ENCODE data around the gene EDEM3. TPM values are rescaled to one million over a fixed set of nuclear protein-coding genes. Genes with fewer than 3 reads are reported as not detected.

The EDEM3 gene
- total RNA-seq, 3 donors from 2014 or later: 32.1 to 66.3 (median 66.0) TPM

DNA sequence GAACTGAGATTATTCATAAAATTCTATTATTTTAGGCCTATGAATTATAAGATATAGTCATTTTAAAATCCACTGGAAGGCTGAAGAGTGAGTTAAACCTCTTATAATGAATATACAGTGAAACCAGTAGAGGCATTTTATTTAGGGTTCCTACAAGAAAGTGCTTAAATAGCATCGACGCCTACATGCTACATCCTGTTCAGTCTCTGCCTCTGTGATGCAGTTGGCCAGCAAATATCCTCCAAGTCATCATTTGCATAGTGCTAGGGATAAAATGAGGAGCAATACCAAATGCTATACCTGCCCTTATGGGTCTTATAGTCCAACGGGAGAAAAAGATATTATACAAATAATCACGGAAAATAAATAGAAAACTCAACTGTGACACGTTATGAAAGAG, 59.6 kb downstream of the EDEM3 start:
- intact Hi-C loops (cut with DNase I, micrococcal nuclease): loop anchor here in 1 of 2 donors (10.0 kb wide), 1 partner anchor 620 kb away; no protein-coding TSS in a partner anchor
- no peak for ATAC-seq
- DNase-seq: no peak
- TF ChIP-seq, protein P1, sequence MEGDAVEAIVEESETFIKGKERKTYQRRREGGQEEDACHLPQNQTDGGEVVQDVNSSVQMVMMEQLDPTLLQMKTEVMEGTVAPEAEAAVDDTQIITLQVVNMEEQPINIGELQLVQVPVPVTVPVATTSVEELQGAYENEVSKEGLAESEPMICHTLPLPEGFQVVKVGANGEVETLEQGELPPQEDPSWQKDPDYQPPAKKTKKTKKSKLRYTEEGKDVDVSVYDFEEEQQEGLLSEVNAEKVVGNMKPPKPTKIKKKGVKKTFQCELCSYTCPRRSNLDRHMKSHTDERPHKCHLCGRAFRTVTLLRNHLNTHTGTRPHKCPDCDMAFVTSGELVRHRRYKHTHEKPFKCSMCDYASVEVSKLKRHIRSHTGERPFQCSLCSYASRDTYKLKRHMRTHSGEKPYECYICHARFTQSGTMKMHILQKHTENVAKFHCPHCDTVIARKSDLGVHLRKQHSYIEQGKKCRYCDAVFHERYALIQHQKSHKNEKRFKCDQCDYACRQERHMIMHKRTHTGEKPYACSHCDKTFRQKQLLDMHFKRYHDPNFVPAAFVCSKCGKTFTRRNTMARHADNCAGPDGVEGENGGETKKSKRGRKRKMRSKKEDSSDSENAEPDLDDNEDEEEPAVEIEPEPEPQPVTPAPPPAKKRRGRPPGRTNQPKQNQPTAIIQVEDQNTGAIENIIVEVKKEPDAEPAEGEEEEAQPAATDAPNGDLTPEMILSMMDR (IDR thresholded peaks at IDR 0.05): no peak
- no peak overlapping the region for H3K4me3 ChIP-seq
- no peaks in the 10 kb centered on the region for H3K4me1 ChIP-seq (ENCODE audit: low read depth)
- H3K36me3 ChIP-seq (ENCODE audit: low read depth): no peaks in the 10 kb centered on the region
- no peaks in the 10 kb centered on the region for H3K9me3 ChIP-seq

DNA sequence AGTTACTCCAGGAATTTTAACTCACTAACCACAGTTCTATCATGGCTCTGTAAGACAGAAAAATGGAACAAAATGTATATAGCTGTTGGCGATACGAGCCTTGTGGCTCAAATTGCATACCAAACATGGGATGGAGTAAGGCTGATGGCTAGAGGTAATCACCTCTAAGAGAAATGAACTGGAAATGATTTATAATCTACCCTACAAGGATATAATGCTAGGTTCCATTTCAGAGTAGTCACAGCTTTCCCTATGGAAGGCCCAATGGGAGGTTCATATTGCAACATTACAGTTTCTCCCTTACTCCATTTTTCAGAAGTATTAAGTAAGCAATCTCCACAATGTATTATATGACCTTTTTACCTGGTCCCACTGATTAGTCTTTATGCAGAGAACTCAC, 61.6 kb downstream of the EDEM3 start:
- intact Hi-C loops (cut with DNase I, micrococcal nuclease): loop anchor here in 1 of 2 donors (10.0 kb wide), 1 partner anchor 618 kb away; no protein-coding TSS in a partner anchor
- Histone ChIP-seq H3K36me3 (ENCODE audit: low read depth) (no peaks in the 10 kb centered on the region), H3K4me3 (no peak overlapping the region), H3K4me1 (ENCODE audit: low read depth) (no peaks in the 10 kb centered on the region), H3K9me3 (no peaks in the 10 kb centered on the region)
- DNase-seq: no peak
- no peak for ATAC-seq
- TF ChIP-seq, protein P1 (IDR thresholded peaks at IDR 0.05): no peak

DNA sequence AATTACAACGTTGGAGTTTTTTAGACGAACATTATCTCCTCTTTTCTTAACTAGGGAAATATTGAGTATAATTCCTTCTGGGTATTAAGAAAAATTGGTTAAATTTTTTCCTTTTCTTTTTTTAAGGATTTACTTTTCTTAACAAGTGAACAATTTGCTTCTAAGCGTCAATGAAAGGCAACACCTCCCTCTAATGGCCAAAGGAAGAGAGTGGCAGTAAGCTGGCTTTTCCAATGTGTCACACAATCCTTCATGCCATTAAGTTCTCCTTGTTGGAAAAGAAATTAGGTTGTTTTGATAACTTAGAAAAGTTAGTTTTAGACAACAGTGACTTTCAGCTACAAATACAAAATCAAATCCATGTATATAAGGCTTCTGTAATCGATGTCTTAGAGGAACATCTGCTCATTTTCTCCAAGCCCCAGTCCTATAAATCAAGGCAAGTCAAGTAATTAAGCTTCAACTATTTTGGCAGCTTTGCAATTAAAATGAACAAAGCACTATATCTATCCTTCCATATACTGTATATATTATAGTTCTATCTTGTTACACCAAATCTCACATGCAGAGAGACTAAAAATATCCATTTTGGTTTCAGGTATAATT, 62.8 kb downstream of the EDEM3 start:
- DNase-seq (peak in 1 of 3 donors; percentile 38), ATAC-seq (no peak)
- TF ChIP-seq, protein P1 (IDR thresholded peaks at IDR 0.05): peak; percentile 40
- no peaks in the 10 kb centered on the region for H3K9me3 ChIP-seq
- no peaks in the 10 kb centered on the region for H3K4me1 ChIP-seq (ENCODE audit: low read depth)
- intact Hi-C loops (cut with DNase I, micrococcal nuclease): loop anchor here in 1 of 2 donors (10.0 kb wide), 1 partner anchor 617 kb away; no protein-coding TSS in a partner anchor
- H3K36me3 ChIP-seq (ENCODE audit: low read depth): no peaks in the 10 kb centered on the region
- H3K4me3 ChIP-seq: no peak overlapping the region

DNA sequence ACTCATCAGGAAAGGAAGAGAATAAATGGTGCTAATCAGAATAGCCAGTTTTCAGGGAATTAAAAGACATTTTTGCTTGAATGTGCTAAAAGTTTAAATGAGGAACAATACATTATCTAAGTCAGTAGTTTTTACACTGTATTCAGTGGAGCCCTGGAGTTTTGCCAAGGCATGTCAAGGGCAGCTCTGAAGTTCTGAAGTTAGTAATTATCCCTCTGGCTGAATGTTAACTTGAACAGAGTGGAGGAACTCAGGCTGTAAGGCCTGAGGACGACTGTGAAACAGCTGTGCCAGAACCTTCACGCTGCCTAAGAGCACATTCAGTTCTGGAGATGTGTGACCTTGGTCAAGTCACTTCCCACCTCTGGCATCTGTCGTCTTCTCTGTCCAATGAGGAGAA, 68.1 kb downstream of the EDEM3 start:
- ATAC-seq (no peak), DNase-seq (peak in 1 of 3 donors; percentile 29)
- no peak overlapping the region for H3K4me3 ChIP-seq
- no peaks in the 10 kb centered on the region for H3K36me3 ChIP-seq (ENCODE audit: low read depth)
- H3K4me1 ChIP-seq (ENCODE audit: low read depth): no peaks in the 10 kb centered on the region
- intact Hi-C loops (cut with DNase I, micrococcal nuclease): no loop called here
- TF ChIP-seq, protein P1 (IDR thresholded peaks at IDR 0.05): no peak
- H3K9me3 ChIP-seq: peaks cover under 1% of the 10 kb centered on the region

DNA sequence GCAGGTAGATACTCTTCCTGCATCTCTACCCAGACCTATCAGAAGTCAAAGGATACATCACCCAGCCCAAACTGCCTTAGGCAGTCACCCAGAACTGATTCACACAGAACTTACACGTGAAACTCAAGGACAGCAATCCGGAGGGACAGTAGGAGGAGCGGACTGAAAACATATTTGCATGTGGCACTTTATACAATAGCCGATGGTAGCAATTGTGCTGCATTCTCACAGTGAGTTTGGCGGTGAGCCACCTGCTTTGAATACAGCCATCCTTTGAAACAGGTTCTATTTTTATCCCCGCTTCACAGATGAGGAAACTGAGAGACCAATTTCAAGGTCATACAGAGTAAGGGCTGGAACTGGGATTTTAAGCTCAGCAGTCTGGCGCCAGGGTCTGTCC, 69.5 kb downstream of the EDEM3 start:
- H3K4me1 ChIP-seq (ENCODE audit: low read depth): no peaks in the 10 kb centered on the region
- H3K4me3 ChIP-seq: no peak overlapping the region
- intact Hi-C loops (cut with DNase I, micrococcal nuclease): no loop called here
- ATAC-seq (no peak), DNase-seq (peak in 1 of 3 donors; percentile 11)
- no peaks in the 10 kb centered on the region for H3K36me3 ChIP-seq (ENCODE audit: low read depth)
- TF ChIP-seq, protein P1 (IDR thresholded peaks at IDR 0.05): no peak
- peaks cover 7% of the 10 kb centered on the region for H3K9me3 ChIP-seq

All from mucosa of descending colon (tissue), 3 donors.